HFF-Myc (cell line): Measurements from ENCODE around the gene SEC14L5.

Experiments used
- DNase-seq: peaks from one replicate; pipeline ENCODE4 v3.0.0-alpha.2; 2011; ENCODE audit warnings: low read depth; ENCODE audit errors: extremely low read depth
- H3K4me3 ChIP-seq: replicated peaks from 2 replicates; pipeline ENCODE4 v1.5.1; 2011; ENCODE audit warnings: low read depth, mild to moderate bottlenecking, control low read depth, low read length
- CTCF ChIP-seq: IDR thresholded peaks from 2 replicates; pipeline ENCODE4 v1.5.1; 2012; ENCODE audit warnings: mild to moderate bottlenecking, low read depth, low read length, control low read depth; ENCODE audit errors: missing control alignments

SEC14L5 gene

DNA sequence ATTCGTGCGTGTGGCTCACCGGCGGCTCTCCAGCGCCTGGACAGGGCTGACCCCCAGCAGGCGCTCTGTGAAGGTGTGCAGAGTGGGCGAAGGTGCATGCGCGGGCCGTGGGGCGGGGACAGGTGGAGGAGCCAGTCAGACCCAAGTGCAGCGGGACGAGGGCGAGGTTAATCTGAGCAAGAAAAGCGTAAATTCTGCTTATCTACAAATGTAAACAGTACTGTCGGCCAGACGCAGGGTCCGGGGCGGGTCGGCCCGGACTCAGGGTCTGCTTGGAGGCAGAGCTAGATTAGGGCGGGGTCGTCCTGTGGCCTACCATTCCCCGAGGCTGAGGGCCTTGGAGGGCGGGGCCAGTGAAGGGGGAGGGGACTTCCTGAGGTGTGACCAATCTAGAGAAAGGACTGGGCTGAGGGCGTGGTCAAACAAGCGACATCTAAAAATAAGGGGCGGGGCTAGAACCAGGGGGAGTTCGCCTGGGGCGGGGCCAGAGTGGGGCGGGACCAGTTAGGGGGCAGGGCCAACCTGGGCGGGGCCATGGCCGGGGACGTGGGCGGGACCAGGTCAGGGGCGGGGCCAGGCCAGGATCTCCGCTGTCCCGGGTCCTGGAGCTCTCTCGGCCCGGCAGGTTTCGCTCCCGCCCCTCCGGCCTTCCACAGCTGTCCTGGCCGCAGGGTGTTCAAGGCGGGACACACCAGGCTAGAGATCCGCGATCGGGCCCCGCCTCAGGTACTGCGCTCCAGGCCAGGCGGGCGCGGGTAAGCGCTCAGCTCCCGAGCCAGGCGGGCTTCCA, at the start of gene SEC14L5:
TSS of gene SEC14L5 (plus strand) at position 611 of the 790 bp plus-strand sequence. CDS start 994 bp downstream, outside the sequence.
- no peak for TF ChIP-seq CTCF
- peak; percentile 90 for DNase-seq
- peak within 1 kb of the TSS; percentile 48 for H3K4me3 ChIP-seq

- no peak for DNase-seq
- no peak overlapping the region for H3K4me3 ChIP-seq
- no peak for TF ChIP-seq CTCF
These were observed 49.2 kb upstream of the SEC14L5 start for GRCh38 chr16:4908854-4909401.

GRCh38 chr16:4909825-4910224, 48.3 kb upstream of the SEC14L5 start:
- no peak overlapping the region for H3K4me3 ChIP-seq
- no peak for DNase-seq
- TF ChIP-seq CTCF: peak; percentile 5

- no peak for DNase-seq
- no peak overlapping the region for H3K4me3 ChIP-seq
- TF ChIP-seq CTCF: no peak
These were observed 47.3 kb upstream of the SEC14L5 start for GRCh38 chr16:4910828-4911227.

- H3K4me3 ChIP-seq: no peak overlapping the region
- DNase-seq: no peak
- no peak for TF ChIP-seq CTCF
These were observed 46.2 kb upstream of the SEC14L5 start for GRCh38 chr16:4911970-4912386.

GRCh38 chr16:4913130-4913773, 44.9 kb upstream of the SEC14L5 start:
- TF ChIP-seq CTCF: no peak
- H3K4me3 ChIP-seq: no peak overlapping the region
- DNase-seq: no peak
